ENCODE results near the gene CELSR2.

DNA sequence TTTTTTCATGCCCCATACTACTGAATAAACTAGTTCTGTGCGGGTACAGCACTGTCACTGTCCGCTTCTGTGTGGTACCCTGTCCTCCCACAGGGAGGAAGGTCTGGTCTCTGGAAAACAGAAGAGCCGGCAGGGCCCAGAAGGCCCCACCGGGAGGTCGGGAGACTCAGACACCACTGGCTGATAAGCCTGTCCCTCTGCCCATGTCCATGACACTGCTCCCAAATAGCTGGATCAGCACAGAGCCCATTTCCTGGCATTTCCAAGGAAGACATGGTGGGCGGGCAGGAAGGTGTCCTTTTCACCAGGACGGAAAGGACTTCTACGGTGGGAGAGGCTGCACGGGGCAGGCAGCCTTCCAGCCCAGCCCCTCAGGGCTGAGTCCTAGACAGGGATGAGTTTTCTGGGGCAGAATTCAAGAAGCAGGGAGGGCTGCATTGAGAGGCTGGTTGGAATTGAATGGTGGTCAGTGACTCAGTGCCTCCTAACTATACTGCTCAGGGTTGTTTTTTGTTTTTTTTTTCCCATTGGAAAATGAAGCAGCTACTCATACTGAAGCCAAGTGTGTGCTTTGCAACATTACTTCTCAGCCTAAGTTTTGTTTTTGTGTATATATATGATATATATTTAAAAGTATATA is 26.5 kb downstream of the CELSR2 start:
- TF ChIP-seq POLR2AphosphoS5 (IDR thresholded peaks at IDR 0.05; ENCODE audit: low read depth, low read length) (no peak), JUND (IDR thresholded peaks at IDR 0.05; ENCODE audit: low read length) (no peak), POLR2A (IDR thresholded peaks at IDR 0.05; ENCODE audit: control extremely low read depth in 1 of 2, low read depth in 2 of 2, low read length in 2 of 2) (no peak)
- TF ChIP-seq, protein P1, sequence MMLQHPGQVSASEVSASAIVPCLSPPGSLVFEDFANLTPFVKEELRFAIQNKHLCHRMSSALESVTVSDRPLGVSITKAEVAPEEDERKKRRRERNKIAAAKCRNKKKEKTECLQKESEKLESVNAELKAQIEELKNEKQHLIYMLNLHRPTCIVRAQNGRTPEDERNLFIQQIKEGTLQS (IDR thresholded peaks at IDR 0.05; ENCODE audit: insufficient read depth, low read depth, low read length) = no peak
- TF ChIP-seq, protein P2, sequence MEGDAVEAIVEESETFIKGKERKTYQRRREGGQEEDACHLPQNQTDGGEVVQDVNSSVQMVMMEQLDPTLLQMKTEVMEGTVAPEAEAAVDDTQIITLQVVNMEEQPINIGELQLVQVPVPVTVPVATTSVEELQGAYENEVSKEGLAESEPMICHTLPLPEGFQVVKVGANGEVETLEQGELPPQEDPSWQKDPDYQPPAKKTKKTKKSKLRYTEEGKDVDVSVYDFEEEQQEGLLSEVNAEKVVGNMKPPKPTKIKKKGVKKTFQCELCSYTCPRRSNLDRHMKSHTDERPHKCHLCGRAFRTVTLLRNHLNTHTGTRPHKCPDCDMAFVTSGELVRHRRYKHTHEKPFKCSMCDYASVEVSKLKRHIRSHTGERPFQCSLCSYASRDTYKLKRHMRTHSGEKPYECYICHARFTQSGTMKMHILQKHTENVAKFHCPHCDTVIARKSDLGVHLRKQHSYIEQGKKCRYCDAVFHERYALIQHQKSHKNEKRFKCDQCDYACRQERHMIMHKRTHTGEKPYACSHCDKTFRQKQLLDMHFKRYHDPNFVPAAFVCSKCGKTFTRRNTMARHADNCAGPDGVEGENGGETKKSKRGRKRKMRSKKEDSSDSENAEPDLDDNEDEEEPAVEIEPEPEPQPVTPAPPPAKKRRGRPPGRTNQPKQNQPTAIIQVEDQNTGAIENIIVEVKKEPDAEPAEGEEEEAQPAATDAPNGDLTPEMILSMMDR (IDR thresholded peaks at IDR 0.05; ENCODE audit: control extremely low read depth in 1 of 3, insufficient read depth in 1 of 3, low read depth in 1 of 3, low read length in 3 of 3) = no peak

Data from H1 (cell line).